ENCODE measurements around the gene NRXN2. TPM values are rescaled to one million over a fixed set of nuclear protein-coding genes. Genes with fewer than 3 reads are reported as not detected.
A peak's percentile ranks its signal among the peaks of the same experiment; 100 is the strongest.

Gene NRXN2
- total RNA-seq, 1 donor from 2014 or later = 1.9 TPM

DNA sequence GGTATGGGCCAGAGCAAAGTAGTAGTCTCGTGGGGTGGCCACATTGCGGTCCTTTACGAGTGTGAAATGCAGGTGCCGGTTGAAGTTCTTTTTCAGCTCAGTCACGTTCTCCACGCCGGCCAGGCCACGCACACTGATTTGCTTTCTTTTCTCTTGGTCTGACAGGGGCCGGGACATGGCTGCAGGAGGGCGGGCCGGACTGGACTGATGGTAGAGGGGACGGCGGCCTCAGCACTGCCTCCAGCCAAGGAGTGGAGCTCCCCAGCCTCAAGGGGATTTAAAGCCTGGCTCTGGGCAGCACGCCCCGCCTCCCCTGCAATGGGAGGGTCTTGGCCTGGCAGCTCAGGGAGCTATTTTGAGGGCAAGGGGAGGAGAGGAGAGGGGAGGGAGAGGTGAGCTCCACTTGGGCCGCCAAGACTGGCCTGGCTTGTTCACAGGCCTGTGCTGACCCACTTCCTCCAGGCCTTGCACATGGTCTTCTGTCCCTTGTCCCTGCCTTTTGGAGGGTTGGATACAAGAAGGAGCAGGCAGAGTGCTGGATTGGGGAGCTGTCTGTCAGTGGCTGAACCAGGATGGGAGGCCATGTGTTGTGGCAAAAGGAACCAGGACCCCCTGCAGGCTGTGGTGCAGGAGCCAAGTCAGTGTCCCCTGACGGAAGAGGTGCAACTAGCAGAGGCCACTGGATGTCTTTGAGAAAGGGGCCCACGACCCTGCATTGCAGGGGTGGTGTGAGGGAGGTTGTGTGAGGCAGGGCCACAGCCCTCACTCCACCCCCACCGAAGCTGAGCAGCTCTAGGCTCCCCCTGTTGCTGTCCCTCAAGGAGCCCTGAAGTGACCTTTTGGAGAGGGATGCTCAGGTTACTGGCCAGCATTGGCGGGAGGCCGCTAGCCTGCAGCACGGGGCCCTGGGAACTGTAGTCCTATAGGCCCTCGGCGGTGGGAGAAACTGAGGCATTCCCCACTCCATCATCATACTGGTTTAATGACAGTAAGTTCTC is 37.0 kb upstream of the NRXN2 start, which contains the start of gene PYGM:
Gene PYGM (minus strand): TSS at position 253 of the 998 bp plus-strand sequence. CDS start 76 bp downstream, at position 177.
- DNase-seq (ENCODE audit: missing footprints) (peak; percentile 93), ATAC-seq (peak; percentile 88)
- intact Hi-C loops (cut with DNase I) = no loop called here

- DNase-seq (ENCODE audit: missing footprints) (no peak), ATAC-seq (peak; percentile 17)
- intact Hi-C loops (cut with DNase I) = no loop called here
These were observed 36.2 kb upstream of the NRXN2 start for GRCh38 chr11:64759131-64759721.

DNA sequence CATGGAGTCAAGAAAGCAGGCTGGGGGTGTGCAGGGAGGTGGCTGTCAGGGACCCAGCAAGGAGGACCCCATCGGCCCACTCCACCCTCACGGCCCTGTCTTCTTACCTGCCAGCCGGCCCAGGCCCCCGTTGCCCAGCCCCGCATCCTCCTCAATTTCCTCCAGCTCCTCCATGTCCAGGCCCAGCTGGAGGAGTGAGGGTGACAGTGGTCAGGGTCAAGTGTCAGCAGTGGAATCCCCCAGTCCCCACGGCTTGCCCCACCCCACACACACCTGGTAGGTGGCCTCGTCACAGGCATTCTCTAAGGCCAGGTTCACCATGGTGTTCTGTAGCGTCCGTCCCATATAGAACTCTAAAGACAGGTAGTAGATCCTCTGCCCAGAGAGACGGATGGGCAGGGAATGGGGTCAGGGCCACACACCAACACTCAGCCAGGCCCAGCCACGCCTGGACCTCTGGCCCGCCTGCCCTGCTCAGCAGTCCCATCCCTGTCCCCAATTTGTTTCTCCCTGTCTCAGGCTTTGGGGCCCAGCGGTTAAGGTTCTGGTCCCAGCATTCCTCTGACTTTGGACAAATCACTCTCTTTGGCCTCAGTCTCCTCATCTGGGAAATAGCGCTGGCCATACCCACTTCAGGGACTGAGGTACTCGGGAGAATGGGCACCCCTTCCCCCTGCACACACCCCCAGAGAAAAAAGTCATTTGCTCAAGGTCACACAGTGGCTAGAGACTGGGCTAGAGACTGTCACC is 35.5 kb upstream of the NRXN2 start:
- DNase-seq (ENCODE audit: missing footprints) = no peak
- intact Hi-C loops (cut with DNase I) = no loop called here
- ATAC-seq = no peak

DNA sequence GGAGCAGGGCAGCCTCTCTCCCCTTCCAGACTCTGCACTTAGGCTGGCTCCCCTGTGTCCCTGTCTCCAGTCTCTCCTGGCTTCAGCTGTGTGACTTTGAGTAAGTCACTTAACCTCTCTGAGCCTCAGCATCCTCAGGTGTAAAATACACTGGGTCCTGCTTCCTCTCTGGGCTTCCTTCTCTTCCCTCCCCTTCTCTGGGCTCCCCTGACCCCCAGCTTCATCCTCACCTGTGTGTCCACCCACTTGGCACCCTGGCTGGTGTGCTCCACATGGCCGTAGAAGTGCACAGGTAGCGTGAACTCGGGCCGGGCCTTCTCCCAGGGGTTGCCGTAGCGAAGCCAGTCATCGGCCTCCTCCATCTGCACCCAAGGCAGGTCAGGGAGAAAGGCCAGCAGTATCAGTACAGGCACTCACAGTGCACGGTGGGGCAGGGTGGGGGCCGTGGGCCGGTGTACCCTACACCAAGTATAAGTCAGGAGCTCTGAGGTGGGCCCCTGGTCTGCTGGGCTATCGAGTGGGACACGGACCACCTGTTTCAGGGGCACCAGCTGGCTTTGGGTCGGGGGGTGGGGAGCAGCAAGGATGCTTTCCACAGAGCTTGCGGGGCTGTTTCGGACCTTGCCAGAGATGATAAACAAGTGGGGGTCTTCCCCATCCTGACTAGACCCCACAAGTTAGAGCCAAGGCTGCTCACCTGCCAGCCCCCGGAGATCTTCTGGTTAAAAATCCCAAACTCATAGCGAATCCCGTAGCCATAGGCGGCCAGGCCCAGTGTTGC is 34.7 kb upstream of the NRXN2 start:
- DNase-seq (ENCODE audit: missing footprints) (peak; percentile 32), ATAC-seq (no peak)
- intact Hi-C loops (cut with DNase I) = no loop called here

DNA sequence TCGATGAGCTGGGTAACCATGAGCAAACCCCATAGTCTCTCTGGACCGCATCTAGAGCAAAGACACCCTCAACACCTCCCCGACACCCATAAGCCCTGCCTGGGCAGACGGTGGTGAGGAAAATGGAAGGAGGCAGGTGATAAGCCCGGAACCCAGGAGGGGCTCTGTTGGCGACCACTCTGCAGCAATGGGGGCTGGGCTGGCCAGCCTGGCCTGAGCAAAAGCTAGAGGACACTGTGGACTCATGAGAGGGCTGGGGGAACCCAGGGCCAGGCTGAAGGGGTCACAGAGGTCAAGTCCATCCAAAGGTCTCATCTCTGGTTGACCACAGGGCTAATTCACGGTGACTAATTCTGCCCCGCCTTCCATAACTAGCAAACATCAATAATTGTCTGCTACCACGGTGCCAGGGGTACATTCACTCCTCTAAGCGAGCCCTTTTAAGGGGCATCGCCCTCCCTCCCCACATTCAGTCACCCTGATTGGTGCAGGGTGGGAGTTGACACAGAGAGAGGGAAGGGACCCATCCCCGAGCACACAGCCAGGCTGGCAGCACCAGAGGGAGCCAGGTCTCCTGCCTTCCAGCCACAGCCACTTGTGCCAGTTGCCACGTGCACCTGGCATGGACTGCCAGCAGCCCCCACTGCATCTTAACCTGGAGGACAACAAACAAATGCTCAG is 32.8 kb upstream of the NRXN2 start:
- intact Hi-C loops (cut with DNase I) = no loop called here
- DNase-seq (ENCODE audit: missing footprints) (peak; percentile 37), ATAC-seq (no peak)

- no peak for ATAC-seq
- intact Hi-C loops (cut with DNase I) = no loop called here
- peak; percentile 33 for DNase-seq (ENCODE audit: missing footprints)
These were observed 32.1 kb upstream of the NRXN2 start for GRCh38 chr11:64754919-64755662.

GRCh38 chr11:64754124-64754918 is 31.3 kb upstream of the NRXN2 start:
- no peak for ATAC-seq
- peak; percentile 60 for DNase-seq (ENCODE audit: missing footprints)
- intact Hi-C loops (cut with DNase I) = no loop called here

GRCh38 chr11:64753380-64754123 is 30.6 kb upstream of the NRXN2 start:
- ATAC-seq (no peak), DNase-seq (ENCODE audit: missing footprints) (peak; percentile 63)
- intact Hi-C loops (cut with DNase I) = no loop called here

DNA sequence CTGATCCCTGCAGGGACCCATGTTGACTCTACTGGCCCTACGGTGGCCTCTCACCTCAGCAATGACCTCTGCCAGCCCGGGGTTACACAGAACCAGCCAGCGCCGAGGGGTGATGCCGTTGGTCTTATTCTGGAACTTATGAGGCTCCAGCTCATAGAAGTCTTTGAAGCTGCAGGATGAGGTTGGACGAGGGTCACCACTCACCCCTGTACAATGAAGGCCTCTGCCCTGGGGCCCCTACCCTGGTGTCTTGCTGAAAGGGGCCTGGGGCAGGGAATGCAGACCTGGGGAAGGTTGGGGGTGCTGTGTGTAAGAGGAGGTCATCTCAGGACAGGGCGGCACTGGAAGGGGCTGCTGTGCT is 30.0 kb upstream of the NRXN2 start:
- DNase-seq (ENCODE audit: missing footprints) (peak; percentile 48), ATAC-seq (no peak)
- intact Hi-C loops (cut with DNase I) = no loop called here

DNA sequence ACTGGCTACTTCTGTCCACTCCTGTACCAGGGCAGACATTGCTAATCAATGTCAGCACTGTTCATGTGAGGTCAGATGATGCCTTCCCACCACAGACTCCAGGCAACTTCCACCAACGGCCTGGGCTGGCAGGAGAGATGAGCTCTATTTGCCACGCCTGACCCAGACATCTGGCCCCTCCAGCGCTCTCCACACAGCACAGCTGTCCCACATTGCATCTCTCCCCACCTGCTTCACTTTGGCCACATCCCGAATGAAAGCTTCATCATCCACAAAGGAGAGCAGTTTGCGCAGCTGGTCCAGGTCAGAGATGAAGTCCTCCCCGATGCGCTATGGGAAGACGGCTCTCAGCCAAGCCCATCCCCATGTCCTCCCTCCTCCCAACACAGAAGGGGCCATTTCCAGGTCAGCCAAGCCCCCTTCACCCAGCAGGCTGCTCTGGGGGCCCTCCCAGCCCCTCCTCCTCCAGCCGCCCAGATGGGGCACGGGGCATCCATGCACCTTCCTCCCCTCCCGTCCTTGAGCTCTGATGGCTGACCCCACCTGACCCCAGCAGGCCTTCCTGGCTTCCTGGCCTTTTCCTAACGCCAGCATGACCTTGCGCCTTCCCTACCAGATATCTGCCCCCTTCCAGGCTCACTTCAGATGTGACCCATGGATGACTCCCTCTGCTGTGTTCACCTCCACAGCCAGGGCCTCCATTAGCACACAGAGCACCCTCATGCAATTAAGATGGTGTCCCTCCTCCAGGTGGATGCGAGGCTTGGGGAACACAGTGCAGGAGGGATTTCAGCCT is 29.4 kb upstream of the NRXN2 start:
- ATAC-seq = no peak
- intact Hi-C loops (cut with DNase I) = no loop called here
- DNase-seq (ENCODE audit: missing footprints) = no peak

DNA sequence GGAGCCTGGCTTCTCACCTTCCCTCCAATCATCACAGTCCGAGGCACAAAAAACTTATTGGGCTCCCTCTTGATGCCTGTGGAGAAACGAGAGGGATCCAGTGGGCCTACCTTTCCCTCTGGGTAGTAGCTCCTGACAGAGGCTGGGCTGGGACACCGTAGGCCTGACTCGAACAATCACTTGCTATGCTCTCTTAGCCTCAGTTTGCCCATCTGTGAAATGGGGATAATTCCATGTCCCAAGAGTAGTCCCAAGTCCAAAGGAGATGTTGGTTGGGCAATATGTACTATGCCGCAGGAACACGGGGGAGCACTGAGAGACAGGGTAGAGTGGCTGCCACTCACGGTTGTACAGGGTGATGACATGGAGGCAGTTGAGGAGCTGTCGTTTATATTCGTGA is 28.6 kb upstream of the NRXN2 start:
- intact Hi-C loops (cut with DNase I) = no loop called here
- ATAC-seq (no peak), DNase-seq (ENCODE audit: missing footprints) (no peak)

DNA sequence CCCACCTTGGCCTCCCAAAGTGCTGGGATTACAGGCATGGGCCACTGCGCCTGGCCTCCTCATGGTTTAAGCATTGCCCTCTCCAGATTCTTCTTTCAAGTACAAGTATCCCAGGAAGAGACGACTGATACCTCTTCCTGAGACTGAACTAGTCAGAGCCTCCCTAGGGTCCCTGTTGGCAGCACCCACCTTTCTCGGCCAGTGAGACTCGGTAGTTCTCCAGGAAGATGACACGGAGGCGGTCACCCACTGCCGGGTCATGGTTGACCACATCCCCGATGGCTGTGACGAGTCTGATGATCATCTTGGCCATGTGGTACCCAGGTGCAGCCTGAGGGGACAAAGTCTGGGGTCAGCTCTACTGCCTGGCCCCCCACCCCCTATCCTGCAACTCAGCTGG is 28.1 kb upstream of the NRXN2 start:
- intact Hi-C loops (cut with DNase I) = no loop called here
- DNase-seq (ENCODE audit: missing footprints) = no peak
- ATAC-seq = no peak

DNA sequence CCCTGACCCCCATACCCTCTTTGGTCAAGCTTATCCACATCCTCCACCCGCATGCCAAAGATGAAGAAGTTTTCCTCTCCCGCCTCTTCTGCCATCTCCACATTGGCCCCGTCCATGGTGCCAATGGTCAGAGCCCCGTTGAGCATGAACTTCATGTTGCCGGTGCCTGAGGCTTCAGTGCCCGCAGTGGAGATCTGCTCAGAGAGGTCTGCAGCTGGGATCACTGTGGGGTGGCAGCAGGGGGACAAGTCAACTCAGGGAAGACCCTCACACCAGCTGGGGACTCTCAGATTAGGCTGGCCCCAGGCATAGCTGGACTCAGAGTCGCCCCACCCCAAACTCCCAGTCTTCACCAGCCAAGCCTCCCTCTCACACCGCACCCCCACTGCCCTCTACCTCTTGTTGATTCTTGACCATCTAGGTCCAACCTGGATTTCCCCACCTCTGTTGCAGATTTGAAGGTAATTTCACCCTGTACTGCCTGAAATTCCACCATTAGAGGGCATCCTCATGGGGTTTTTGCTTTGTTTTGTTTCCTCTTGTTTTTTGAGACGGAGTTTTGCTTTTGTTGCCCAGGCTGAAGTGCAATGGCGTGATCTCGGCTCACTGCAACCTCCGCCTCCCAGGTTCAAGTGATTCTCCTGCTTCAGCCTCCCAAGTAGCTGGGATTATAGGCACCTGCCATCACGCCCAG is 27.5 kb upstream of the NRXN2 start:
- ATAC-seq (no peak), DNase-seq (ENCODE audit: missing footprints) (peak; percentile 34)
- intact Hi-C loops (cut with DNase I) = no loop called here

DNA sequence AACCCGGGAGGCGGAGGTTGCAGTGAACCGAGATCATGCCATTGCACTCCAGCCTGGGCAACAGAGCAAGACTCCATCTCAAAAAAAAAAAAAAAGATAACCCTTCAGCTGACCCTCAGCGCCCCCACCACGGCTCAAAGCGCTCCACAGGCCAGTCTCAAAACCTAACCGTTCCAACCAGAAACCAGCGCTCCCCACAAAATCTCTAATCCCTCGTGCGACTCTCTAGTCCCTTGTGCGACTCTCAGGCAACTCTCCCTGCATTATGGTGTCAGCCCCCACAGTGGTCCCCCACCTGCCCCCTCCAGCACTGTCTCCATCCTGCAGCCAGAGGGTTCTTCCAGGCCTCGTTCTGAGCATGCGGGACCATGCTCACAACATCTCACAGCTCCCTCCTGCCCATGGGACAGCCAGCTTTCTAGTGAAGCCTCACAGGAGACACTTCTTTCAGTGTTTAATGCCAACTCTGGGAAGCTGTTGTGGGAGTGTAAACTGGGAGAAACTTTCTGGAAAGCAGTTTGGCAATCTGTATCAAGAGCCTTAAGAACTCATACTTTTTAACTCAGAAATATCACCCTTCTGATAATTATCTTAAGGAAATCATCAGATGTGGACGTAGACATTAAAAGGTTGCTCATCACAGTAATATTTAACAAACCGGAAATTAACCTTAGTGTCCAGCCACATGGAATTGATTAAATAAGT is 25.1 kb upstream of the NRXN2 start:
- peak; percentile 34 for DNase-seq (ENCODE audit: missing footprints)
- ATAC-seq = no peak
- intact Hi-C loops (cut with DNase I) = no loop called here
